NOMO-1 treated with dmso at 0.1 percent for 144 hours (cell line): ENCODE data around the gene FKBP8.
A peak's percentile ranks its signal among the peaks of the same experiment; 100 is the strongest.

Experiments
- DNase-seq: peaks from one replicate; lab custom pipeline; 2025; ENCODE audit not compliant: unreplicated experiment; lab: John Stamatoyannopoulos, UW

The FKBP8 gene

DNA sequence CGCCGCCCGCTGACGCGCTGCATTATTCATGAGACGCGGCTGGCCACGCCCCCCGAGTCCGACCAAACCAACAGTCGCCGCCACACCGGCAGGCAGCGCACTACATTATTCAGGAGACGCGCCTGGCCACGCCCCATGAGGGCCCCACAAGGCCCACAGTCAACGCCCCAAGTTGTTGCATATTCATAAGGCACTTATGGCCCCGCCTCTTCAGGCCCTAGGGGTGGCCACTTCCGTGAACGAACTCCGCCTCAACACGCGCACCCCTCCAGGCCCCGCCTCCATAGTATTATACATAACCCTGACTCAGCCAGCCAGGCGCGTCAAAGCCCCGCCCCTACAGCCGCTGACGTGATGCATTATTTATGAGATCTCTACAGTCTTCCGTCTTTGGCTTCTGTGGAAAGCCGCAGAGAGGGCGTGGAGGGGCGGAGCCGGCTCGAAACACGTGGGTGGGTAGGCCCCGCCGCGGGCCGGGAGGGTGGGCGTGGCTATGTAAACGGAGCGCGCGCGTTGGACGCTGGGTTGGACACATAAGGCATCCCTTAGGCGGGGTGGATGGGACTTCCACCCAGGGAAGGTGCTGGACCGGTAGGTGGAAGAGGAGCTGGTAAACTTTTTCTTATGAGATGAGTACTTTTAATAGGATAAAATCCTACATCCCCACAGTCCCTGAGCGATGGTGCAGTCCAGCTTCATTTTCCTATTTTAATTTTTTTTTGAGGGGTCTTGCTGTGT lies 21.1 kb downstream of the FKBP8 start:
- DNase-seq = peak; percentile 100

DNA sequence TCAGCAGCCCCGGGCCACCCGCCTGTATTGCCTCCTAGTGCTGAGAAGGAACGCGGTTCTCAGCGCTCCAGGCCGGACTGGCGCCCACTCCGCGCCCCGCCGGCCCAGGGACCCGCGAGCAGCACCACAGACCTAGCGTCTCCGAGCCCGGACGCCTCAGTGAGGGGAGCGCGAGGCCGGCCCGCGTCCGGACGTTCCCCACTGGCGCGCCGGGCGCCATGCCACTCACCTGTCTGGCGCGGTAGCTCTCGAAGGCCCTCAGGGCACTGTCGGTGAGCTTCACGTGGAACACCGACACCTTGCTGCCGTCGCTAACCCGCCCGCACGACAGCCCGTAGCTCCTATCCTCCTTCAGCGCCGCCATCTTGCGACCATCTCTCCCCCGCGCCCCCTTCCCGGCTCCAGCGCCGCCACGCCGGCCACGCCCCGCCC lies 21.7 kb downstream of the FKBP8 start, which contains the start of gene ELL:
Gene ELL, minus strand, starts transcription at position 379 of the 432 bp plus-strand sequence. Its CDS starts 15 bp downstream, at position 364.
- DNase-seq = no peak

DNA sequence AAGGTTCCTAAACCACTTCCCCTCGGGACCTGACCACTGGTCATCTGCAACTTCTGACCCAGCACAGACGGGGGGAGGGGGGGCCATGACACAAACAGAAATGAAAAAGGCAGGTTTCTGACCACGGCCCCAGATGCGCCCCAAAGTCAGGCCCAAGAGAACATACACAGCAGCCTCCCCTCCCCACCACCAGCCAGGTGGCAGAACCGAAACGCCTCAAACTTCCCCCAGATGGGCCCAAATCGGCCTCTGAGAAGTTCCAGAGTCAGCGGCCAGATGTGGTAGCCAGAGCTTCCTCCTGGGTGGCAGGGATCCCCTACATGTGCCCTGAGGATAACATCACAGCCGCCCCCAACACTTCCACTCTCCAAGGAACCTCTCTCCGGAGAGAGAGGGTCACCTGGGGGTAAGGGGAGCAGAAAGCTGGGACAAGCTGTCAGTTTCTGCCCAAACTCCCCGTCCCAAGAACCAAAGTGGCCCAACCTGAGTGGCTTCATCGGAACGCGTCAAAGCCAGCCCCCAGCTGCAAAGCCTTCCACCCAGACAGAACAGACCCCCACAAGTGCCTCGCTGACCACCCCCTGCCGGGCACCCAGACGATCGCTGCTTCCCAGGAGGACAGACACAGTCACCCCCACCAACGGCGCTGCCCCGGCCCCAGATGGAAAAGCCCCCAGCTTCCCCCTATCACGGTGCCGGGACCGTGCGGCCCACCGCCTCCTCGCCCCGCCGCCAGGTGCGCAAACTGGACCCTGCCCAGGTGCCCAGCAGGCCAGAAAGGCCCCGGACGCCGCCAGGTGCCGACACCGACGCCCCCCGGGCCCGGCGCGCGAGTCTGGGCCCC lies 22.3 kb downstream of the FKBP8 start:
- no peak for DNase-seq

DNA sequence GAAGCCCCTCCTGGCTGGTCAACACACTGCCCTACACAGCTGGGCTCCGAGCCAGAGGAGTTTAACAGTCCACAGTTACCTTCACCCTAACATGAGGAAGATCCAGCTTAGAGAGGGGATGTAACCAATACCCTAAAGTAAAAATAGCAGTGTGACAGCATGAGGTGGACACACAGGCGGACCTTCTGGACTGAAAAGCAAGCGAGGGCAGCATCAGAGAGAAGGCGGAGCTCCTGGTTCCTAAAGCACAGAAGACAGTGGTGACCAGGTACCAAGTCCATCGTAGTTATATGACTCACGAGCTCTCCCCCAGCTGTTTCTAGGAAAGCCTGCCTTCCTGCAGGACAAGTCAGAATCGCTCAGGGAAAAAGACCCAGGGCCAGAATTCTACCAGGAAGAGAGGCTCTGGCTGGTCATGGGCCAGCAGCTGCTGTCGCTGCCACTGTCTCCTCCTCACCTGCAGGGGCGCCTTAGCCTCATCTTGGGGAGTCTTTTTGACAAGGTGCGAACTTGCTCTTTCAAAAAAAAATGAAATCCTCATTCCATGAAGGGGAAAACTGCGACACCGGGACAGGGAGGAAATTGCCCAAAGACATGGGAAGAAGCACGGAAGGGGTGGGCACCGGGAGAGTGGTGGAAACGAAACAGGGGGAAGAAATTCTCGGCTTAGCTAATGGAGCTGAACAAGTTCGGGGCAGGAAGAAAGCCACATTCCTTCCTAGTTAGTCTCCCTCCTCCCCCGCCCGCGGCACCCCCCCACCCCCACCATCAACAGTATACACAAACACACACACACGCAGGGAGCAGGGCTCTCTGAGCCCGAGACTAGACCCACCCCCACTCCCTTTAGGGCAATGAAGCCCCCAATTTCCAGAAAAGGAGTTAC lies 23.2 kb downstream of the FKBP8 start:
- DNase-seq = peak; percentile 16

DNA sequence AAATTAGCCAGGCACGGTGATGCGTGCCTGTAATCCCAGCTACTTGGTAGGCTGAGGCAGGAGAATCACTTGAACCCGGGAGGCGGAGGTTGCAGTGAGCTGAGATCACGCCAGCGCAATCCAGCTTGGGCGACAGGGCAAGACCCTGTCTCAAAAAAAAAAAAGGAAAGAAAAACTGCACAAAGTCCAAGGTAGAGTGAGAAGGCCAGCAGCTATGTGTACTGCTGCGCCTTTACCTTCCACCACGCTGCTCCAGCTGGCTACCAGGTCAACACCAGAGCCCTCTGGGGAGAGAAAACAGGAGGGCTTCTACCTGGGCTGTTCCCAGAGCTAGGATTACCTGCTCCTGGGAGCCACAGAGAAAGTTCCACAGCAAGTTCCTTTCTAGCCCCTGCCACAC lies 24.7 kb downstream of the FKBP8 start:
- DNase-seq = no peak

DNA sequence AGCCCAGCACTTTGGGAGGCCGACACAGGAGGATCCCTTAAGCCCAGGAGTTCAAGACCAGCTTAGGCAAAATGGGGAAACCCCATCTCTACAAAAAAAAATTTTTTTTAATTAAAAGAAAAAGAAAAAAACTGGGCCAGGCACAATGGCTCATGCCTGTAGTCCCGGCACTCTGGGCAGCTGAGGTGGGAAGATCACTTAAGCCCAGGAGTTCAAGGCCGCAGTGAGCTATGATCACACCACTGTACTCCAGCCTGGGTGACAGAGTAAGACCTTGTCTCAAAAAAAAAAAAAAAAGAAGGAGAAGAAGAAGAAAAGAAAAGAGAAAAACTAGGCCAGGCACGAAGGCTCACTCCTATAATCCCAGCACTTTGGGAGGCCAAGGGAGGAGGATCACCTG lies 25.8 kb downstream of the FKBP8 start:
- DNase-seq = no peak

DNA sequence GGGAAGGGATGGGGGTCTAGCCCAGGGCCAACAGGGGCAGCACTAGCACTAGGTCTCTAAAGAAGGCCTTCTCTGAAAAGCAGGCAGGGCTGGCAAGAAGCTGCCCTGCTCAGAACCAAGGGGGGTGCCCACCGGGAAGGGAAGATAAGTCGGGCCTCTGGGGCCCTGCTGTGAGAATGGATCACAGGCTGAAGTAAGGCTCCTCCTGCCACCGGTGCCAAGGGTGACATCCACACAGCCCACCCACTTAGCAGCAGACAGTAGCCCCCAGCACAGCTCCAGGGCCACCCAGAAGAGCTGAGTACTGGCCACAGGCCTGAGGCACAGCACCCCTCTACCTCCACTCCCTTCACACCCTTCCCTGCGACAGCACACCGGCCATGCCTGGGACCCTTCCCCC lies 27.4 kb downstream of the FKBP8 start:
- no peak for DNase-seq

DNA sequence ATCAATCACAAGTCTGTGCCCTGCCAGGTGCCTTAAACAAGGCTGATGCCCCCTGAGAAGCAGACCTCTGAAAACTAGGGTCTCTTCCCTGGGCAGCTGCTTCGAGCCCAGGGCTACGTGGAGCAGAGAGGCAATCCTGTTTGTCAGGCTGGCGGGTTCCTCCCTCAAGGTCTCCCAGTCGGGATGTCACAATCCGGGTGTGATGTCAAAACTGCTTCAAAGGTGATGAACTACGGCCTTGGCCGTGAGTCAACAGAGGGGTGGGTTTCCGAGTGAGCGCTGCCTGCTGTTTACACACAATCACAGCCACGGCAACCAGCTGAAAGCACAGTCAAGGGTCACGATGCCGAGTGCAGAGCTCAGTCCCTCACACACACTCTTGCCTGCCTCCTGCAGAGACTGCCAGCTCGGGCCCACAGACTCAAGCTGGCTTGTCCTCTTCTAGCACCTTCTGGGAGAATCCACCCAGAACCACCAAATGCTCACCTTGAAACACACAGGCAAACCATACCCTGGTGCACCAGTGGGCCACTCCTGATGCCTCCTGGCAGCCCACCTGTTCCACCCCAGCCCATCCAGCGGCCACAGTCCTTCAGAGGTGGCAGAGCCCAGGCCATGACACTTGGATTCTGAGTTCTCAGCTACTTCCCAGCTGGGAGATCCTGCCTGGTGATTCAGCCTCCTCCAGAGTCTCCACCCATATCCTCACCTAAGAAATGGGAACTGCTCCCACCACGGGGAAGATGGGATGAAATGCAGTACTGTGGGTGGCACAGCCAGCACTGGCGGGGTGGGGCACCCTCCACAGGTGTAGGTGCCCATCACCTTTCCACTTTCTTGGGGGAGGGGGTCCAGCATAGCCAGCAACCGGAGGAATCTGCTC lies 28.3 kb downstream of the FKBP8 start:
- DNase-seq = peak; percentile 28

DNA sequence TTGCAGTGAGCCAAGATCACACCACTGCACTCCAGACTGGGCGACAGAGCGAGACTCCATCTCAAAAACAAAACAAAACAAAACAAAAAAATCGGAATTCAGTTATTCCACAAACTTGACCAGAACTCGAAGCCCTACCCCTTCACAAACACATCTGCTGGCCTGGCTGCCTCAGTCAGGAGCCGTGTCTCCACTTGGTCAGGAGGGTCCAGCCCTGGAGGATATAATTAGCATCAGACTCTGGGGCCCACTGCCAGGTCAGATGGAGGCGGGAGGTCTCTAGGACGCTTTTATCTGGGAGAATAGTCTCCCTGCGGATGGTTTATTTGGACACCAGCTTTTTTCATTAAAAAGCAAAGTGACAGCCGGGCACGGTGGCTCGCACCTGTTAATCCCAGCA lies 29.5 kb downstream of the FKBP8 start:
- no peak for DNase-seq

DNA sequence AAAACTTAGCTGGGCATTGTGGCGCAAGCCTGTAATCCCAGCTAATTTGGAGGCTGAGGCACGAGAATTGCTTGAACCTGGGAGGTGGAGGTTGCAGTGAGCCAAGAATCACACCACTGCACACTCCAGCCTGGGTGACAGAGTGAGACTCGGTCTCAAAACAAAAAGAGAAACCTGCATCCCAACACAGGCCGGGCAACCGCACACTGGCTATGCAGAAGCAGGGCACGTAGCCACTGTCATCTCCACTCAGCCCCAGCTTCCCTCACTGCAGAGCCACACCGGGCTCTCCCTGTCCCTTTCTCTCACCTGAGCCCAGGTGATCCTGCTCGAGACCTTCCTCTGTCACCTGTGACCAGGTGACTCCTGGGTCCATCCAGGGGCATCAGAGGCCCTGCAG lies 33.2 kb downstream of the FKBP8 start:
- no peak for DNase-seq

DNA sequence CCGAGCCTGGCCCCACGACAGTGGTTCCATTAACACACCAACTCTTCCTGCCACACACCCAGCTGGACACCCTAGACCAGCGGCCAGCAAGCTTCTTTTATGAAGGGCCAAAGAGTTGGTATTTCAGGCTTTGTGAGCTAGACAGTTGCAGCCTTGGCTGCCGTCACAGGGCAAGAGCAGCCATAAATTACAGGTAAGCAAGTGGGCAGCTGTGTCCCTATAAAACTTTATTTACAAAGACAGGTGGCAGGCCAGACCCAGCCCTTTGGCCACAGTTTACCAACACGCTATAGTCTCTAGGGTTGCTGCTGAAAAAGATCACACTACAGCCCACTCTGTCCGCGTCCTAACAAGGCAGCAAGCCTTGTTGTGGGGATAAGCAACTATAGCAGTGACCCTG lies 34.8 kb downstream of the FKBP8 start:
- no peak for DNase-seq

DNA sequence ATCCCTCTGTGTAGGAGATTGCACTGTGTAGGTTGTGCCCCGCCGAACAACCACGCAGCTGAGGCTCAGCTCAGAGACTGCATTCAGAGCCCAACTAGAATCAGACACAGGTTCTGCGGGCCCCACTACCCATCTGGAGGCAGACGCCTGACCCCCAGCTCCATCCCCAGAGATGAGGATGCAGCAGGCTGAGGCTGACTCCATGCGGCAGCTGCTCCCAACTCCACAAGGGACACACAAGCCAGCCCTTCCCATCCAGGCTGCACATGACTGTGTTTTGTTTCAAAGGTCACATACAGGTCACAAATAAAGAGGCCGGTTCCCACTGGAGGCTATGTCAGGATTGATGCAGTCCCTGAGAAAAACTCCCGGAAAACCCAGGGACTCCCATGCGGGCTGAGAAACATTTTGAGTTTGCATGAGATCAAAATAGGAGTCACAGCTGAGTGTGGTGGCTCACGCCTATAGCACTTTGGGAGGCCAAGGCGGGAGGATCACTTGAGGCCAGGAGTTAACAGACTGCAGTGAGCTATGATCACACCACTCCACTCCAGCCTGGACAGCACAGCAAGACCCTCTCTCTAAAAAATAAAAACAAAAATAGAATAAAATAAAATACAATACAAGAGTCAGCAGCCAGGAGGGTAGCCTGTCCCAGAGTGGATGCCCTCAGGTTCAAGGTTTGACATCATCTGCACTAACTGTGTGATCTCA lies 35.5 kb downstream of the FKBP8 start:
- no peak for DNase-seq

DNA sequence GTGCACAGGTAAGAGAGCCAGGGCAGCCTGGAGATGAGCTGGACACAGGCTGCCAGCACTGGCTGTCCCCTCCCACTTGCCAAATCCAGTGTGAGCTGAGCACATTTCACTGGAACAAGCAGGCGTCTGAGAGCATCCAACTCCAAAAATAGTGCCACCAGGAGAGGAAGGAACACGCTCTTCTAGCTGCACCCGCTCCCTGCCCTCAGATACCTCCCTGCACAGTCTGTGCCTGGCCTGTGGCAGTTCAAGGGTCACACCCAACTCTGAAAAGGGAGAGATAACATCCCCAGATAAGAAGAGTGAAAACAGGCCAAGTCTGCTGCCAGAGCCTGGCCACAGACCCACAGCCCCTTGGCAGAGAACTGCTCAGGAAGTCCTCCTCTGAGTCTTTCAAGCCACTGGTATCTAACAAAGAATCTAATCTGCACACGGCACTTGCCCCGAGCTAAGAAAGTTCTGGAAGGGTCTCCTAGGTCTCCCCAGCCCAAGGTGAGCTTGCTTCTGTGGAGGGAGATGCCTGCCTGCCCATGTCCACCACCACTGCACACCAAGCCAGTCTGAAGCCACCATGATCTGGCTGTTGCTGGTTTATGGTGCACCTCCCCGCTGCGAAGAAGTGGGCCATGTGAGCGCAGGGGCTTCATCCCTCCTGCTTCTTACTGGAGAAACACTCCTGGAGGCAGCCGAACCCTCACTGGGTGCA lies 36.2 kb downstream of the FKBP8 start:
- no peak for DNase-seq

DNA sequence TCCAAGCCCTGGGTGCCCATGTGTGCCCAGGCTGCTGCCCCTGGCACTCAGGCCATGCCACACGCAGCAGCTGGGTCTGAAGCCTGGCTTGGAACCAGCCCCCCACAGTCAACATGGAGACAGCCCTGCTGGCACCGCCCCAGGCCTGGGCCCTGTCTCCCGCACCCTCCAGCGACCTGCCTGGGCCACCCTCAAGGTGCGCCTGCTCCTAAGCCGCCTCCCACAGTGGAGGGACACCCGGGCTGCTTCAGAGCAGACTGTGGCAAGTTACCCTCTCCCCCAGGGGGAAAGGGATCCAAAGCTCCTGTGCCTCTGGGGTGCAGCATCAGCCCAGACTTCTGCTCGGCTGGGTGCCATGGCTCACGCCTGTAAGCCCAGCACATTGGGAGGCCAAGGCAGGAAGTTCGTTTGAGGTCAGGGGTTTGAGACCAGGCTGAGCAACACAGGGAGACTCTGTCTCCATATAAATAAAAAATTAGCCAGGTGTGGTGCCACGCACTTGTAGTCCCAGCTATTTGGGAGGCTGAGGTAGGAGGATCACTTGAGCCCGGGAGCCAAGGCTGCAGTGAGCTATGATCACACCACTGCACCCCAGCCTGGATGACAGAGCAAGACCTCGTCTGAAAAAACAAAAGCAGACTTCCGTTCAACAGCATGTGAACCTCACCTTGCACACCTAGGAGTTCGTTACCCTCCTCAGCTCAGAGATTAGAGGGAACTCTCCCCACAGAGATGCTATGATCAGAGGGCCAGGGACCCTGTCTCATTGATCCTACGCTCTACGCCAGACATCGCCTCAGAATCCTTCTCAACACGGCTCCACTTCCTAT lies 37.1 kb downstream of the FKBP8 start:
- DNase-seq = no peak

DNA sequence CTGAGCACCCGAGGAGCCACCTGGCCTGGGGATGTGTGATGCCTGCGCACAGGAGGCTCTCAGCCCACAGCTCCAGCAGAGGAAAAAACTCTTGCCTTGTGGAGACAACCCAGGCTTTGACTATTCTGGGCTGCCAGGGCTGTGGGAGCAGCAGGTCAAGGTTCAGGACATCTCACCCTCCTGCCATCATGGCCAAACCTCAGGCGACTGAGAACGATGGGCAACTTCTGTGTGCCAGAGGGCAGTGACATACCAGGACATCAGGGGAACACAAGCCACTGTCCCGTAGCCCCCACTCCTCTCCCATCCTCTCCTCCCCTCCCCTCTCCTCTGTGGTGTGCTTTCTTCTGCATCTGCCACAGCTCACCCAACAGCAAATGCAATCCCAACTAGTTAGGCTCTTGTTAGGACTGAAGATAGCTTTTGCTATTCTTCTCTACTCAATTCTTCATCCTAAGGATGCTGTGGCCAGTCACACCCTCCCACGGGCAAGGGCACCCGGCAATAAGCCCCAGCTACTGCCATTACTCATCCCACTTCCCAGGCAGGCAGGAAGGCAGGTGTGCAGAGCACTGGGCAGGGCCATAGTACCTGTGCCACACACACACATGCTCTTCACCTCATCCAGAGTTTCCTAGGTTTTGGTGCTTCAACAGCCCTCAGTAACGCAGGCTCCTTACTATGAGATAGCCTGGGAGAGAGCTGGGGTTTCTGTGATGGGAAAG lies 38.3 kb downstream of the FKBP8 start:
- no peak for DNase-seq

DNA sequence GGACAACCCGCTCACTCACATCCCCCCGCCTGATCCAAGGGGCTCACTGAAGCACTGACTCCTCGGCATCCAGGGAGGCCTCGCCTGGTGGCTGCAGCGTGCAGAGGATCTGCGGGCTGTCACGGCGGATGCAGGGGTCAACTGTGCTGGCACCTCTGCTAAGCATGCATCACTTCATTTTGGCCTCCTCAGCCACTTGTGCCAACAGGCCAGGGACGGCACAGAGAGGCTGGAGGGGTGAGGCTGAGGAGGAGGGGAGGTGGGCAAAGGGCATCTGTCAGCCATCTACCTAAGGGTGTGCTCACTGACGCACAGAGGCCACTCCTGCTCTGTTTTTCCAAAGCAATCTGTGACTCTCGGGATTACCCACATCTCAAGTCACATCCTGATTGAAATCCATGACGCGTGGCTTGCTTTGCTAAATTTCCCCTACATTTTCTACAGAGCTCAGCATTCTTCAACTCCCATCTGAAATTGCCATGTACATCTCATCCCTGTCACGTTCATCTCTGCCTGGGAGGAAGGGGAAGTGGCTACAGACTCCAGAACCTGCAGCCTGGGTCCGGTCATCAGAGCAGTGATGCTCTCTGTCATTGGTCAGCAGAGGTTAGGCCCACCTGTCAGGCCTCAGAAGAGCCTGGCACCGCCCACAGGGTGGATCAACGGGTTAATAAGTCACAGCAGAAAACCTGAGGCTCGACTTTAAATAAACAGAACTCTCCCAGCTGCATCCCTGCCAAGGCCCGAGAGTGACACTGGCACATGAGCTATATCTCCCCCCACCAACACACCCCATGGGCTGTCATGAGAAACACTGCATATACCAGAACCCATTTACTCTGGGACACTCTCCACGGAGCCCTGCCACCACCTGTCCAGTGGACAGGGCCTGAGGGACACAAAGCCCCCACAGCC lies 39.1 kb downstream of the FKBP8 start:
- DNase-seq = no peak
